Fibroblast of the conjunctiva (primary cell): ENCODE results near the gene EIF4G3.
A peak's percentile ranks its signal among the peaks of the same experiment; 100 is the strongest.
"Not testable (repeated sequence)": the region's sequence is repeated elsewhere in the genome, so short reads cannot be mapped to it uniquely, and the experiment has no call there.

Experiments
- DNase-seq: peaks from one replicate; pipeline ENCODE4 v3.0.0-alpha.2; 2010; ENCODE audit warnings: low read depth

Gene EIF4G3

GRCh38 chr1:21106238-21106637 is 70.5 kb downstream of the EIF4G3 start:
- no peak for DNase-seq

- DNase-seq = no peak
These were observed 70.9 kb downstream of the EIF4G3 start for GRCh38 chr1:21105807-21106206.

- no peak for DNase-seq
These were observed 72.0 kb downstream of the EIF4G3 start for GRCh38 chr1:21104683-21105082.

- peak; percentile 14 for DNase-seq
These were observed 76.2 kb downstream of the EIF4G3 start for GRCh38 chr1:21100481-21100921.

- DNase-seq = no peak
These were observed 76.9 kb downstream of the EIF4G3 start for GRCh38 chr1:21099869-21100131.

GRCh38 chr1:21099034-21099868 is 77.4 kb downstream of the EIF4G3 start:
- no peak for DNase-seq

- no peak for DNase-seq
These were observed 78.3 kb downstream of the EIF4G3 start for GRCh38 chr1:21098186-21098915.

GRCh38 chr1:21097729-21098128 is 79.0 kb downstream of the EIF4G3 start:
- DNase-seq = no peak

- no peak for DNase-seq
These were observed 80.7 kb downstream of the EIF4G3 start for GRCh38 chr1:21095976-21096375.

- DNase-seq = not testable (repeated sequence)
These were observed 82.4 kb downstream of the EIF4G3 start for GRCh38 chr1:21094282-21094681.

GRCh38 chr1:21093271-21093958 is 83.3 kb downstream of the EIF4G3 start:
- not testable (repeated sequence) for DNase-seq

GRCh38 chr1:21092545-21092944 is 84.2 kb downstream of the EIF4G3 start:
- DNase-seq = not testable (repeated sequence)

GRCh38 chr1:21091053-21091690 is 85.5 kb downstream of the EIF4G3 start:
- peak; percentile 55 for DNase-seq

GRCh38 chr1:21090463-21090862 is 86.2 kb downstream of the EIF4G3 start:
- DNase-seq = no peak

- DNase-seq = no peak
These were observed 87.0 kb downstream of the EIF4G3 start for GRCh38 chr1:21089731-21090130.

- no peak for DNase-seq
These were observed 87.4 kb downstream of the EIF4G3 start for GRCh38 chr1:21089299-21089698.

- no peak for DNase-seq
These were observed 92.4 kb downstream of the EIF4G3 start for GRCh38 chr1:21084111-21084810.

GRCh38 chr1:21082073-21082472 is 94.6 kb downstream of the EIF4G3 start:
- DNase-seq = peak; percentile 16

- DNase-seq = peak; percentile 17
These were observed 99.6 kb downstream of the EIF4G3 start for GRCh38 chr1:21077085-21077484.

GRCh38 chr1:21072721-21073120 is 104.0 kb downstream of the EIF4G3 start:
- no peak for DNase-seq

- DNase-seq = peak; percentile 37
These were observed 107.1 kb downstream of the EIF4G3 start for GRCh38 chr1:21069549-21069948.

- no peak for DNase-seq
These were observed 107.8 kb downstream of the EIF4G3 start for GRCh38 chr1:21068937-21069336.
